A549 treated with Hydrocortisone at 1 μM for 4 hours (cell line): Measurements from ENCODE around the gene CTH. TPM values are rescaled to one million over a fixed set of nuclear protein-coding genes. Genes with fewer than 3 reads are reported as not detected.

ENCODE experiments used
- total RNA-seq: library from RNA; stranded (reverse); fragments of 200-300 nt; extraction: Qiagen RNA extraction; gene quantifications from 5 replicates; pipeline ENCODE4 v1.2.3, GENCODE V29; 2022

Gene CTH
- total RNA-seq: 1.4 to 1.9 TPM (median 1.7 TPM) in 5 replicates

DNA sequence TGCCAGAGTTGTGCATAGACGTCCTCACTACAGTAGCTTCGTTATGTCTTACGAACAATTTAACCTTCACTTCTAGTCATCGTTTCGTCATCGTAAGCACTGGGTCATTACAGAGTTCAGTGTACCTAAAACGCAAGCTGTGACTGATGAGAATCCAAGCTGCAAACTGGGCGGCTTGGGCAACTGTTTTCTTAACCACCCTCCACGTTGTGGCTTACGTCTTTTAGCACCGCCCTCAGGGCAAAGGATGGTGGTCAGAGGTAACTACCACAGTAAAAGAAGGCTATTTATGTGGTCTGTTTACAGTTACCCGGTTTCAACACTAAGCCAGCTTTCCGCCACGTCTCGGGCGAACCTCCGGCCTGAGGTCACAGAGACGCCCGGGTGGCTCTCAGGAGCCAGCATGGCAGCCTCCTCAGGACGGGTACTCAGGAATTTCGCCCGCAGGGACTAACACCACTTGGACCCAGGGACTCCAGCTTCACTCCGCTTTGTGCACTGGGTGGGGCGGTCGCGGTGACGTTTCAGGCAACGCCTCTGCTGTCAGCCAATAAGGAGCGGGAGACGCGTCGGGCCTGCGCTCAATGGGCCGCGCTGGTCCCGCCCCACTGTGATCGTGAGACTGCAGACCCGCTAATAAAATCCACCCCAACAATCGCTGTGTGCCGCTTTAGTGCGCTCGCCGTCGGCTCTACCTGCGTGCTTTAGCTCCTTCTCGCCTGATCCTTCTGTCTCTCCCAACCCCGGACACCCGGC lies at the start of gene CTH:
TSS of gene CTH (plus strand) at position 665 of the 756 bp plus-strand sequence. CDS start 148 bp downstream, outside the sequence.

Other genes with a start within 250 kb of the CTH start
- gene LRRC40, start 205.7 kb upstream of the CTH start, total RNA-seq: 7.8 to 14.1 TPM (median 9.5 TPM) in 5 replicates
- 54.2 to 85.2 TPM (median 68.4 TPM) in 5 replicates for gene SRSF11, start 189.9 kb upstream of the CTH start, total RNA-seq
- 6.6 to 9.8 TPM (median 7.6 TPM) in 5 replicates for gene ANKRD13C, start 56.5 kb upstream of the CTH start, total RNA-seq